H1 (cell line): ENCODE measurements around the gene FMO5. TPM values are rescaled to one million over a fixed set of nuclear protein-coding genes. Genes with fewer than 3 reads are reported as not detected.

Experiments used
- CEBPB ChIP-seq: IDR thresholded peaks from 2 replicates; pipeline ENCODE4 v1.6.1; 2012; ENCODE audit warnings: low read depth, low read length
- KDM5A ChIP-seq: fragments of 200-600 bp; IDR thresholded peaks from 2 replicates; pipeline ENCODE4 v1.7.1; 2012; ENCODE audit warnings: mild to moderate bottlenecking, low read length, inconsistent platforms, mixed read lengths
- MAFK ChIP-seq: IDR thresholded peaks from 2 replicates; pipeline ENCODE4 v1.6.1; 2012; ENCODE audit warnings: low read depth, mild to moderate bottlenecking, improper control_type of control experiment, low read length
- NRF1 ChIP-seq: IDR thresholded peaks from 2 replicates; pipeline ENCODE4 v1.6.1; 2011; ENCODE audit warnings: mild to moderate bottlenecking, low read depth, low read length, improper control_type of control experiment
- ZNF274 ChIP-seq: IDR thresholded peaks from 2 replicates; pipeline ENCODE4 v1.7.0; 2012; ENCODE audit warnings: low read length, borderline replicate concordance; ENCODE audit errors: extremely low read depth
- polyA plus RNA-seq, 7 experiments: library from polyadenylated mRNA; depleted of rRNA in 3 of 7; stranded (reverse) in 5 of 7; unstranded in 2 of 7; fragments of >200 nt in 5 of 7; fragments of 200-250 nt in 2 of 7; gene quantifications; 1 replicate in 5 of 7; 2 replicates in 1 of 7; 4 replicates in 1 of 7; pipeline versions ENCODE4 v1.2.1 to v1.2.3, GENCODE V29; 2011 to 2013; ENCODE audit warnings: missing spikeins in 2 of 7, mixed read lengths in 2 of 7
- total RNA-seq: library from RNA; stranded (reverse); fragmentation: NEBNext Ultra II Directional; extraction: Animal tissue kit (Norgen Biotek cat#: 25700); gene quantifications from 2 replicates; pipeline ENCODE4 v1.2.1, GENCODE V29; 2021

The FMO5 gene
- total and polyA plus RNA-seq, 2 of the 8 experiments (the other 6 are each of a cell fraction or from before 2014, with no cell fraction given): 0.27 to 0.34 TPM

DNA sequence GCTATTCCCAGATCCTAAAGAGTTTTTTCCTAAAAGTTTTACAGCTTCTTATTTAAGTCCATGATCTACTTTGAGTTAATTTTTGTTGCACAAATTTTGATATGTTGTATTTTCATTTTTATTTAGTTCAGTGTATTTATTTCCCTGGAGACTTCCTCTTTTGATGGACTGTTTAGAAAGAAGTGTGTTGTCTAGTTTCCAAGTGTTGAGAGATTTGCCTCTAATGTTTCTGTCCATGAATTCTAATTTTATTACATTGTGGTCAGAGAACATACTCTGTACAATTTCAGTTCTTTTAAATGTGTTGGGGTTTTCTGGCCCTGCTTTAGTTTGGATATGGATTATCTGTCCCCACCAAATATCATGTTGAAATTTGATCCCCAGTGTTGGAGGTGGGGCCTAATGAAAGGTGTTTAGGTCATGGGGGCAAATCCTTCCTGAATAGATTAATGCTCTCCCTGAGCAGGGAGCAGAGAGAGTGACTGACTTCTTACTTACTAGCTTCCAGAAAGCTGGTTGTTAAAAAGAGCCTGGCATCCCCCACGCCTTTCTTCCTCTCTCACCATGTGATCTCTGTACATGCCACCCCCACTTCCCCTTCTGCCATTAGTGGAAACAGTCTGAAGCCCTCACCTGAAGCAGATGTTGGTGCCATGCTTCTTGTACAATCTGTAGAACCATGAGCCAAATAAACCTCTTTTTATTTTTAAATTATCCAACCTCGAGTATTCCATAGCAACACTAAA lies 21.9 kb upstream of the FMO5 start (continued):
- TF ChIP-seq KDM5A: no peak
- TF ChIP-seq ZNF274: no peak
- TF ChIP-seq NRF1: no peak
- TF ChIP-seq MAFK: no peak
- no peak for TF ChIP-seq CEBPB
